SK-N-SH treated with all-trans-retinoic acid at 6 μM for 48 hours (cell line): ENCODE measurements around the gene KLHDC8A.

Experiments
- CSDC2 ChIP-seq: fragments of 250-450 bp; sonication (Bioruptor Pico); IDR thresholded peaks from 2 replicates; pipeline ENCODE4 v1.5.0; 2020; ENCODE audit warnings: mild to moderate bottlenecking, moderate library complexity
- ESRRG ChIP-seq: fragments of 250-450 bp; sonication (Bioruptor Pico); IDR thresholded peaks from 2 replicates; pipeline ENCODE4 v1.6.1; 2021; ENCODE audit warnings: mild to moderate bottlenecking
- PATZ1 ChIP-seq: fragments of 250-450 bp; sonication (Bioruptor Pico); IDR thresholded peaks from 2 replicates; pipeline ENCODE4 v1.8.0; 2020; ENCODE audit warnings: mild to moderate bottlenecking, moderate library complexity, borderline replicate concordance
- POU6F1 ChIP-seq: fragments of 250-450 bp; sonication (Bioruptor Pico); IDR thresholded peaks from 2 replicates; pipeline ENCODE4 v1.8.0; 2021; ENCODE audit warnings: low read depth, mild to moderate bottlenecking, moderate library complexity, borderline replicate concordance
- PPARA ChIP-seq: fragments of 250-450 bp; sonication (Bioruptor Pico); IDR thresholded peaks from 2 replicates; pipeline ENCODE4 v1.5.0; 2020; ENCODE audit warnings: mild to moderate bottlenecking, borderline replicate concordance

GRCh38 chr1:205298191-205298994 lies 58.3 kb downstream of the KLHDC8A start:
- TF ChIP-seq PATZ1: 0 out of 2 replicates have a peak, but pooled peaks have one; percentile 23
- TF ChIP-seq ESRRG (CRISPR knock-in tag): no peak
- no peak for TF ChIP-seq PPARA (CRISPR knock-in tag)
- no peak for TF ChIP-seq CSDC2
- no peak for TF ChIP-seq POU6F1 (CRISPR knock-in tag)
